ENCODE measurements around the gene ORM2. TPM values are rescaled to one million over a fixed set of nuclear protein-coding genes. Genes with fewer than 3 reads are reported as not detected.

The ORM2 gene
- polyA plus RNA-seq, 1 donor from 2014 or later = not detected

Other genes starting within 250 kb of the ORM2 start
- not detected for gene KIF12, start 230.6 kb upstream of the ORM2 start, polyA plus RNA-seq
- not detected for gene COL27A1, start 174.3 kb upstream of the ORM2 start, polyA plus RNA-seq
- gene ORM1, start 6.8 kb upstream of the ORM2 start, polyA plus RNA-seq = not detected
- 25.4 TPM for gene AKNA, start 58.1 kb downstream of the ORM2 start, polyA plus RNA-seq
- 0.89 TPM for gene WHRN, start 175.6 kb downstream of the ORM2 start, polyA plus RNA-seq

Measured in IgD-negative memory B cell (primary cell).